Kidney (tissue), 14 donors: Measurements from ENCODE around the gene SH3GL2. TPM values are rescaled to one million over a fixed set of nuclear protein-coding genes. Genes with fewer than 3 reads are reported as not detected.

Experiments used
- DNase-seq, 5 donors: peaks; one replicate each; pipeline ENCODE4 v3.0.0-alpha.2; 2013 to 2020
- FAIRE-seq: peaks from 2 replicates; lab custom pipeline; 2012; peaks lifted over from hg19 to GRCh38; lab: Jason Lieb, UNC
- H3K27ac ChIP-seq, 2 donors: one replicate each; pipeline ENCODE4 v1.7.0; 2013; ENCODE audit warnings: low read depth in 2 of 2, low read length in 2 of 2, inconsistent platforms in 1 of 2
- H3K27me3 ChIP-seq: one replicate; pipeline ENCODE4 v1.7.1; 2013; ENCODE audit warnings: low read length, inconsistent platforms; ENCODE audit not compliant: control insufficient read depth, insufficient read depth
- H3K36me3 ChIP-seq, 3 donors: one replicate each; pipeline versions ENCODE4 v1.7.0 to v1.7.1; 2013; ENCODE audit warnings: low read length in 3 of 3, control low read depth in 1 of 3, inconsistent platforms in 1 of 3; ENCODE audit not compliant: insufficient read depth in 3 of 3, control insufficient read depth in 2 of 3
- H3K4me1 ChIP-seq, 3 donors: one replicate each; pipeline versions ENCODE4 v1.7.0 to v1.7.1; 2013; ENCODE audit warnings: low read length in 3 of 3, inconsistent platforms in 1 of 3, low read depth in 1 of 3; ENCODE audit not compliant: control insufficient read depth in 2 of 3, insufficient read depth in 2 of 3
- H3K4me3 ChIP-seq, 3 donors: one replicate each; pipeline versions ENCODE4 v1.7.0 to v1.8.1; 2013; ENCODE audit warnings: low read length in 3 of 3, control low read depth in 1 of 3, inconsistent platforms in 1 of 3
- H3K9ac ChIP-seq, 3 donors: one replicate each; pipeline versions ENCODE4 v1.7.0 to v1.7.1; 2013; ENCODE audit warnings: low read length in 3 of 3, control low read depth in 1 of 3, inconsistent platforms in 1 of 3
- H3K9me3 ChIP-seq, 3 donors: one replicate each; pipeline versions ENCODE4 v1.7.0 to v1.7.1; 2013; ENCODE audit warnings: low read length in 3 of 3, control low read depth in 1 of 3, inconsistent platforms in 1 of 3; ENCODE audit not compliant: control insufficient read depth in 2 of 3, insufficient read depth in 1 of 3
- CTCF ChIP-seq: IDR thresholded peaks from 3 replicates; pipeline ENCODE4 v1.5.1; 2012; ENCODE audit warnings: mild to moderate bottlenecking, moderate library complexity, borderline replicate concordance; ENCODE audit not compliant: insufficient read depth; ENCODE audit errors: extremely low read depth
- intact Hi-C: fragments of 100-400 bp; cut with DNase I; formaldehyde crosslinking; loops from one replicate; pipeline ENCODE4 v1.11.1; 2022
- polyA plus RNA-seq: library from polyadenylated mRNA; stranded (reverse); fragments of 350-450 nt; fragmentation: Illumina TruSeq; extraction: RNeasy Lipid Tissue Mini Kit (QIAGEN cat#74804); gene quantifications from one replicate; pipeline ENCODE4 v1.2.3, GENCODE V29; 2014; ENCODE audit warnings: low read depth, low replicate concordance; ENCODE audit not compliant: insufficient read depth
- total RNA-seq: library from RNA; stranded (reverse); fragmentation: NEBNext Ultra II Directional; extraction: Animal tissue kit (Norgen Biotek cat#: 25700); gene quantifications from one replicate; pipeline ENCODE4 v1.2.1, GENCODE V29; 2021
- donor health status: control.
- donor health status: control.
- donor health status: control.
- donor health status: control.
- donor health status: control.
- donor health status: DM: yes; HTN: yes; CAD: no.
- donor health status: Normal renal cell carcinoma (clear cell type).

The SH3GL2 gene
- total and polyA plus RNA-seq, 2 donors from 2014 or later, result 3.1 to 20.0 TPM

GRCh38 chr9:17587113-17587512 lies 8.2 kb downstream of the SH3GL2 start:
- Histone ChIP-seq H3K36me3 (no peaks in the 10 kb centered on the region), H3K9me3 (no peaks in the 10 kb centered on the region), H3K4me1 (peaks cover 0 to 3% (median 0%) of the 10 kb centered on the region in 3 donors), H3K27me3 (no peaks in the 10 kb centered on the region), H3K9ac (no peak overlapping the region), H3K27ac (no peak overlapping the region), H3K4me3 (no peak overlapping the region)
- FAIRE-seq (no peak), DNase-seq (no peak)
- no peak for TF ChIP-seq CTCF
- intact Hi-C loops, result no loop called here

GRCh38 chr9:17588395-17588794 lies 9.5 kb downstream of the SH3GL2 start:
- Histone ChIP-seq H3K27me3 (no peaks in the 10 kb centered on the region), H3K9me3 (no peaks in the 10 kb centered on the region), H3K36me3 (no peaks in the 10 kb centered on the region), H3K4me1 (peaks cover 0 to 3% (median 0%) of the 10 kb centered on the region in 3 donors), H3K27ac (no peak overlapping the region), H3K4me3 (no peak overlapping the region), H3K9ac (no peak overlapping the region)
- no peak for FAIRE-seq
- no peak for DNase-seq
- intact Hi-C loops, result no loop called here
- no peak for TF ChIP-seq CTCF

- no peaks in the 10 kb centered on the region for H3K9me3 ChIP-seq
- no peak for DNase-seq
- no peak overlapping the region for H3K9ac ChIP-seq
- FAIRE-seq, result no peak
- intact Hi-C loops, result no loop called here
- H3K36me3 ChIP-seq, result no peaks in the 10 kb centered on the region
- no peaks in the 10 kb centered on the region for H3K27me3 ChIP-seq
- peaks cover 0 to 3% (median 0%) of the 10 kb centered on the region in 3 donors for H3K4me1 ChIP-seq
- H3K27ac ChIP-seq, result no peak overlapping the region
- TF ChIP-seq CTCF, result no peak
- H3K4me3 ChIP-seq, result no peak overlapping the region
Measured at GRCh38 chr9:17588941-17589340, 10.1 kb downstream of the SH3GL2 start.

GRCh38 chr9:17589771-17590170 lies 10.9 kb downstream of the SH3GL2 start:
- intact Hi-C loops, result no loop called here
- no peak for DNase-seq
- Histone ChIP-seq H3K9me3 (no peaks in the 10 kb centered on the region), H3K4me3 (no peak overlapping the region), H3K9ac (no peak overlapping the region), H3K4me1 (peaks cover 0 to 3% (median 0%) of the 10 kb centered on the region in 3 donors), H3K27ac (no peak overlapping the region), H3K27me3 (no peaks in the 10 kb centered on the region), H3K36me3 (no peaks in the 10 kb centered on the region)
- FAIRE-seq, result no peak
- no peak for TF ChIP-seq CTCF
